Smooth muscle cell (in vitro differentiated cells): Measurements from ENCODE around the gene SOHLH1. TPM values are rescaled to one million over a fixed set of nuclear protein-coding genes. Genes with fewer than 3 reads are reported as not detected.

Experiments used
- DNase-seq: peaks from one replicate; lab custom pipeline; 2025; ENCODE audit not compliant: unreplicated experiment; lab: John Stamatoyannopoulos, UW
- H2AFZ ChIP-seq: fragments of 200-600 bp; sonication (generic); 2 replicates; pipeline ENCODE4 v1.6.0; 2016; ENCODE audit warnings: antibody characterized with exemption, low read depth, mild to moderate bottlenecking
- H3F3A ChIP-seq: fragments of 200-600 bp; sonication (generic); 2 replicates; pipeline ENCODE4 v1.6.0; 2017; ENCODE audit warnings: antibody characterized with exemption, low read depth
- H3K27ac ChIP-seq: fragments of 200-600 bp; sonication (generic); 2 replicates; pipeline ENCODE4 v1.5.1; 2016; ENCODE audit warnings: low read depth, mild to moderate bottlenecking
- H3K27me3 ChIP-seq: fragments of 200-600 bp; sonication (generic); 2 replicates; pipeline ENCODE4 v1.6.1; 2016; ENCODE audit warnings: low read depth, mild to moderate bottlenecking
- H3K36me3 ChIP-seq: fragments of 200-600 bp; sonication (generic); 2 replicates; pipeline ENCODE4 v1.5.1; 2016; ENCODE audit warnings: low read depth
- H3K4me1 ChIP-seq: fragments of 200-600 bp; sonication (generic); 2 replicates; pipeline ENCODE4 v1.5.1; 2016; ENCODE audit warnings: low read depth
- H3K4me2 ChIP-seq: fragments of 200-600 bp; sonication (generic); 2 replicates; pipeline ENCODE4 v1.6.0; 2016; ENCODE audit warnings: mild to moderate bottlenecking
- H3K4me3 ChIP-seq: fragments of 200-600 bp; sonication (generic); 2 replicates; pipeline ENCODE4 v1.5.1; 2016; ENCODE audit warnings: mild to moderate bottlenecking
- H3K79me2 ChIP-seq: fragments of 200-600 bp; sonication (generic); 2 replicates; pipeline ENCODE4 v1.6.0; 2016; ENCODE audit warnings: low read depth, mild to moderate bottlenecking
- H3K9ac ChIP-seq: fragments of 200-600 bp; sonication (generic); 2 replicates; pipeline ENCODE4 v1.6.0; 2016; ENCODE audit warnings: low read depth
- H3K9me3 ChIP-seq: fragments of 200-600 bp; sonication (generic); replicated peaks from 2 replicates; pipeline ENCODE4 v1.5.1; 2016; ENCODE audit warnings: low read depth
- H4K20me1 ChIP-seq: fragments of 200-600 bp; sonication (generic); 2 replicates; pipeline ENCODE4 v1.6.0; 2016; ENCODE audit warnings: low read depth
- CTCF ChIP-seq: fragments of 200-600 bp; sonication (generic); IDR thresholded peaks from 2 replicates; pipeline ENCODE4 v1.5.1; 2017; ENCODE audit warnings: borderline replicate concordance, mild to moderate bottlenecking, antibody characterized with exemption; ENCODE audit not compliant: insufficient read depth, poor library complexity, severe bottlenecking
- WGBS: methylation state at CpG from one replicate; pipeline ENCODE4 v1.1.7; 2016; ENCODE audit warnings: low lambda C conversion rate; 5-methylcytosine and 5-hydroxymethylcytosine counted together
- polyA plus RNA-seq: library from polyadenylated mRNA; unstranded; fragments of >200 nt; fragmentation: Nextera tagmentation; extraction: Ambion mirVana; gene quantifications from 2 replicates; pipeline ENCODE4 v1.2.1, GENCODE V29; 2016
- total RNA-seq: library from RNA; depleted of rRNA; stranded (reverse); fragments of >200 nt; gene quantifications from 2 replicates; pipeline ENCODE4 v1.2.3, GENCODE V29; 2014

SOHLH1 gene
- total RNA-seq, result not detected in 2 replicates
- not detected in 2 replicates for polyA plus RNA-seq

- no peaks in the 10 kb centered on the region for H4K20me1 ChIP-seq
- no peak within 1 kb of the TSS for H3K27ac ChIP-seq
- H3K4me1 ChIP-seq, result peaks cover 4% of the 10 kb centered on the region
- no peaks in the 10 kb centered on the region for H3K79me2 ChIP-seq
- no peak within 1 kb of the TSS for H3K4me2 ChIP-seq
- H3F3A ChIP-seq, result no peaks in the 10 kb centered on the region
- 100% methylated on average over 6 of the region's 30 CpGs for WGBS
- no peak within 1 kb of the TSS for H2AFZ ChIP-seq
- H3K36me3 ChIP-seq, result no peaks in the 10 kb centered on the region
- no peak for TF ChIP-seq CTCF
- H3K4me3 ChIP-seq, result no peak within 1 kb of the TSS
- DNase-seq, result no peak
- H3K9me3 ChIP-seq, result no peaks in the 10 kb centered on the region
- H3K27me3 ChIP-seq, result peaks cover 3% of the 10 kb centered on the region
- H3K9ac ChIP-seq, result no peak within 1 kb of the TSS
Measured at GRCh38 chr9:135699440-135699839, at the start of gene SOHLH1. TSS of gene SOHLH1 (minus strand) at chr9:135699481. CDS start at chr9:135699467, 14 bp downstream.

- no peaks in the 10 kb centered on the region for H3K4me1 ChIP-seq
- H3K27me3 ChIP-seq, result no peaks in the 10 kb centered on the region
- H3K9me3 ChIP-seq, result no peaks in the 10 kb centered on the region
- H2AFZ ChIP-seq, result no peak overlapping the region
- H3K9ac ChIP-seq, result no peak overlapping the region
- WGBS, result 86% methylated on average over 16 of the region's 16 CpGs
- no peaks in the 10 kb centered on the region for H4K20me1 ChIP-seq
- no peaks in the 10 kb centered on the region for H3F3A ChIP-seq
- no peak overlapping the region for H3K27ac ChIP-seq
- H3K36me3 ChIP-seq, result no peaks in the 10 kb centered on the region
- TF ChIP-seq CTCF, result no peak
- H3K4me2 ChIP-seq, result no peak overlapping the region
- H3K79me2 ChIP-seq, result no peaks in the 10 kb centered on the region
- H3K4me3 ChIP-seq, result no peak overlapping the region
- no peak for DNase-seq
Measured at GRCh38 chr9:135748676-135749075, 49.4 kb upstream of the SOHLH1 start.

GRCh38 chr9:135747311-135747710 lies 48.0 kb upstream of the SOHLH1 start:
- Histone ChIP-seq H2AFZ (no peak overlapping the region), H3K4me2 (no peak overlapping the region), H3K9ac (no peak overlapping the region), H3K9me3 (no peaks in the 10 kb centered on the region), H3K36me3 (no peaks in the 10 kb centered on the region), H3K79me2 (no peaks in the 10 kb centered on the region), H3K4me3 (no peak overlapping the region), H3K27me3 (no peaks in the 10 kb centered on the region), H3K27ac (no peak overlapping the region), H3F3A (no peaks in the 10 kb centered on the region), H3K4me1 (no peaks in the 10 kb centered on the region), H4K20me1 (no peaks in the 10 kb centered on the region)
- no peak for TF ChIP-seq CTCF
- DNase-seq, result no peak
- 91% methylated on average over 13 of the region's 13 CpGs for WGBS

GRCh38 chr9:135746565-135746964 lies 47.3 kb upstream of the SOHLH1 start:
- 87% methylated on average over 6 of the region's 9 CpGs for WGBS
- Histone ChIP-seq H3K36me3 (no peaks in the 10 kb centered on the region), H3K9me3 (no peaks in the 10 kb centered on the region), H3K4me2 (no peak overlapping the region), H3K4me3 (no peak overlapping the region), H2AFZ (no peak overlapping the region), H3K9ac (no peak overlapping the region), H3K27ac (no peak overlapping the region), H3K4me1 (no peaks in the 10 kb centered on the region), H4K20me1 (no peaks in the 10 kb centered on the region), H3F3A (no peaks in the 10 kb centered on the region), H3K27me3 (no peaks in the 10 kb centered on the region), H3K79me2 (no peaks in the 10 kb centered on the region)
- no peak for TF ChIP-seq CTCF
- DNase-seq, result no peak
